Measurements from ENCODE around the gene FRK.

Gene FRK

DNA sequence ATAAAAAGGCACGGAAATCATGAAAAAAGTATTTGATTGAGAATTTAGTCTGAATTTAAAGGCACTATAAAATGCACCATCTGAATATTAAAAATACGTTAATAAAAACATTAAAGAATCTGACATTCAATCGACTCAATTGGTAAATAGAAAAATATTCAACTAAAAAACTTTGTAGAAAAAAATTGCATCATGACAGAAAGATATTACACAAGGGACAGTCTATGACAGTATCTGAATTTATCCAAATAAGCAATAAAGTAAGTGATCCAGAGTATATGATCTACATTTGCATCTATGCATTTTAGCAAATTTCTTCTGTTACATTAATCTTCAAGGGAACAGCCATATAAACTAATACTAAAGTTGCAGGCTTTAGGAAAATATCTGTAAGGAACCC is 9.4 kb downstream of the FRK start:
- Histone ChIP-seq H3K9ac (ENCODE audit: low read depth, low read length, poor library complexity) (no peak overlapping the region), H3K79me1 (ENCODE audit: low read depth, low read length) (no peaks in the 10 kb centered on the region), H2AK5ac (ENCODE audit: low read depth, low read length) (no peak overlapping the region), H4K8ac (ENCODE audit: low read depth, low read length) (no peak overlapping the region), H3K4ac (ENCODE audit: low read length) (no peak overlapping the region), H3K4me2 (ENCODE audit: insufficient read depth, low read length, poor library complexity, severe bottlenecking) (no peak overlapping the region), H3K23ac (ENCODE audit: low read depth, low read length, poor library complexity) (no peak overlapping the region), H2BK15ac (ENCODE audit: low read length) (no peak overlapping the region), H4K91ac (ENCODE audit: low read depth, low read length, poor library complexity) (no peak overlapping the region), H2BK5ac (ENCODE audit: low read length) (no peak overlapping the region), H3K4me1 (ENCODE audit: control insufficient read depth in 2 of 2, insufficient read depth in 1 of 2, low read depth in 1 of 2, low read length in 2 of 2) (no peaks in the 10 kb centered on the region), H3K27ac (replicated peaks; ENCODE audit: low read length) (no peak overlapping the region), H2BK12ac (ENCODE audit: low read length) (no peak overlapping the region), H3K9me3 (replicated peaks in 1 of 2; ENCODE audit: control insufficient read depth in 2 of 2, insufficient read depth in 1 of 2, low read depth in 1 of 2, low read length in 2 of 2) (no peaks in the 10 kb centered on the region), H3K4me3 (ENCODE audit: low read length in 2 of 2) (no peak overlapping the region), H2AFZ (ENCODE audit: low read length) (no peak overlapping the region), H2BK120ac (ENCODE audit: low read depth, low read length) (no peak overlapping the region), H3K27me3 (ENCODE audit: control insufficient read depth in 3 of 3, insufficient read depth in 3 of 3, low read depth in 1 of 3, low read length in 3 of 3) (no peaks in the 10 kb centered on the region), H3K36me3 (replicated peaks in 1 of 2; ENCODE audit: control insufficient read depth in 2 of 2, insufficient read depth in 2 of 2, low read length in 2 of 2) (no peaks in the 10 kb centered on the region), H3K18ac (ENCODE audit: low read length) (no peak overlapping the region), H3K14ac (ENCODE audit: low read length) (no peak overlapping the region)
- no CpG with 5 or more reads among the region's 3 CpGs for WGBS, 2 donors (ENCODE audit: extremely low coverage in 2 of 2, insufficient read length in 2 of 2, insufficient replicate concordance in 1 of 2)
- DNase-seq (ENCODE audit: low spot score) = no peak

DNA sequence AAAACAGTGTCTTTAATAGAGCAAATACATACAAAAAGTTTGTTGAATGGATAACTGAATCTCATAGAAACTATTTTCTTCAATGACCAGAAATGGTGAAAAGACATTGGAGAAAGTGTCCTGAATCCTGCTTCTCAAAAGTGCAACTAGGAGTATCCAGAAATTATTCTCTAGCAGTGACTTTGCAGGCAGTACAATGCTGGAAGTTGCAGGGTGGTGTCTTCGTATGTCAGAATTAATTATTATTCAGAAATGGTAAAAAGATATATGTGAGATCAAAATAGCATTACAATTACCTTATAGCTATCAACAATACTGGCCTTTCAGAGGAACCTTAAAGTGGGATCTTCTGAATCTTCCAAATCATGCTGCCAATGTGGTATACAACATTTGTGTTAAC is 10.0 kb downstream of the FRK start:
- Histone ChIP-seq H3K4me3 (ENCODE audit: low read length in 2 of 2) (no peak overlapping the region), H2AK5ac (ENCODE audit: low read depth, low read length) (no peak overlapping the region), H3K18ac (ENCODE audit: low read length) (no peak overlapping the region), H3K9ac (ENCODE audit: low read depth, low read length, poor library complexity) (no peak overlapping the region), H4K8ac (ENCODE audit: low read depth, low read length) (no peak overlapping the region), H3K4me2 (ENCODE audit: insufficient read depth, low read length, poor library complexity, severe bottlenecking) (no peak overlapping the region), H2BK120ac (ENCODE audit: low read depth, low read length) (no peak overlapping the region), H4K91ac (ENCODE audit: low read depth, low read length, poor library complexity) (no peak overlapping the region), H3K14ac (ENCODE audit: low read length) (no peak overlapping the region), H3K27ac (replicated peaks; ENCODE audit: low read length) (no peak overlapping the region), H3K9me3 (replicated peaks in 1 of 2; ENCODE audit: control insufficient read depth in 2 of 2, insufficient read depth in 1 of 2, low read depth in 1 of 2, low read length in 2 of 2) (no peaks in the 10 kb centered on the region), H3K36me3 (replicated peaks in 1 of 2; ENCODE audit: control insufficient read depth in 2 of 2, insufficient read depth in 2 of 2, low read length in 2 of 2) (no peaks in the 10 kb centered on the region), H2BK5ac (ENCODE audit: low read length) (no peak overlapping the region), H2AFZ (ENCODE audit: low read length) (no peak overlapping the region), H2BK15ac (ENCODE audit: low read length) (no peak overlapping the region), H3K23ac (ENCODE audit: low read depth, low read length, poor library complexity) (no peak overlapping the region), H3K27me3 (ENCODE audit: control insufficient read depth in 3 of 3, insufficient read depth in 3 of 3, low read depth in 1 of 3, low read length in 3 of 3) (no peaks in the 10 kb centered on the region), H3K4ac (ENCODE audit: low read length) (no peak overlapping the region), H3K79me1 (ENCODE audit: low read depth, low read length) (no peaks in the 10 kb centered on the region), H2BK12ac (ENCODE audit: low read length) (no peak overlapping the region), H3K4me1 (ENCODE audit: control insufficient read depth in 2 of 2, insufficient read depth in 1 of 2, low read depth in 1 of 2, low read length in 2 of 2) (no peaks in the 10 kb centered on the region)
- DNase-seq (ENCODE audit: low spot score) = no peak
- no CpG with 5 or more reads among the region's 1 CpG for WGBS, 2 donors (ENCODE audit: extremely low coverage in 2 of 2, insufficient read length in 2 of 2, insufficient replicate concordance in 1 of 2)

DNA sequence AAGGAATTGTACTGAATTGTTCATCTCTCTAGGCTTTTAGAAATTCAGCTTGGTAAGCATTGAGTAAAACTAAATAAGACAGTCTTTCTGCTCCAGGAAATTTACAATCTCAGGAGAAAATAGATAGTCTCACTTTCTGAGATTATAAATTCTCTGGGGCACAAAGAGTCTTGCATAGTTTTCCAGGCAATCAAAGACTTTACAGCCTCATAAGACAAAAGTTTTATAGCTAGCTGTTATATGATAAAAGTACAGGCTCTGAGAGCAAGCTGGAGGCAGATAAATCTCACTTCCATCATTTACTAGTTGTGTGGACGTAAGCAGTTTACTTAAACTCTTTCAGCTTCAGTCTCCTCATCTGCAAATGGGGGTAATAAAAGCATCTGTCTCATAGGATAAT is 11.4 kb downstream of the FRK start:
- Histone ChIP-seq H3K23ac (ENCODE audit: low read depth, low read length, poor library complexity) (no peak overlapping the region), H3K27me3 (ENCODE audit: control insufficient read depth in 3 of 3, insufficient read depth in 3 of 3, low read depth in 1 of 3, low read length in 3 of 3) (no peaks in the 10 kb centered on the region), H3K79me1 (ENCODE audit: low read depth, low read length) (no peaks in the 10 kb centered on the region), H4K91ac (ENCODE audit: low read depth, low read length, poor library complexity) (no peak overlapping the region), H3K9ac (ENCODE audit: low read depth, low read length, poor library complexity) (no peak overlapping the region), H3K4ac (ENCODE audit: low read length) (no peak overlapping the region), H4K8ac (ENCODE audit: low read depth, low read length) (no peak overlapping the region), H3K4me3 (ENCODE audit: low read length in 2 of 2) (no peak overlapping the region), H3K27ac (replicated peaks; ENCODE audit: low read length) (no peak overlapping the region), H2BK5ac (ENCODE audit: low read length) (no peak overlapping the region), H3K14ac (ENCODE audit: low read length) (no peak overlapping the region), H2AFZ (ENCODE audit: low read length) (no peak overlapping the region), H3K18ac (ENCODE audit: low read length) (no peak overlapping the region), H2BK12ac (ENCODE audit: low read length) (no peak overlapping the region), H3K4me1 (ENCODE audit: control insufficient read depth in 2 of 2, insufficient read depth in 1 of 2, low read depth in 1 of 2, low read length in 2 of 2) (no peaks in the 10 kb centered on the region), H2BK120ac (ENCODE audit: low read depth, low read length) (no peak overlapping the region), H2BK15ac (ENCODE audit: low read length) (no peak overlapping the region), H3K36me3 (replicated peaks in 1 of 2; ENCODE audit: control insufficient read depth in 2 of 2, insufficient read depth in 2 of 2, low read length in 2 of 2) (no peaks in the 10 kb centered on the region), H3K9me3 (replicated peaks in 1 of 2; ENCODE audit: control insufficient read depth in 2 of 2, insufficient read depth in 1 of 2, low read depth in 1 of 2, low read length in 2 of 2) (no peaks in the 10 kb centered on the region), H2AK5ac (ENCODE audit: low read depth, low read length) (no peak overlapping the region), H3K4me2 (ENCODE audit: insufficient read depth, low read length, poor library complexity, severe bottlenecking) (no peak overlapping the region)
- whole genome bisulfite sequencing, 2 donors (ENCODE audit: extremely low coverage in 2 of 2, insufficient read length in 2 of 2, insufficient replicate concordance in 1 of 2) = no CpG with 5 or more reads among the region's 1 CpG
- DNase-seq (ENCODE audit: low spot score) = no peak

DNA sequence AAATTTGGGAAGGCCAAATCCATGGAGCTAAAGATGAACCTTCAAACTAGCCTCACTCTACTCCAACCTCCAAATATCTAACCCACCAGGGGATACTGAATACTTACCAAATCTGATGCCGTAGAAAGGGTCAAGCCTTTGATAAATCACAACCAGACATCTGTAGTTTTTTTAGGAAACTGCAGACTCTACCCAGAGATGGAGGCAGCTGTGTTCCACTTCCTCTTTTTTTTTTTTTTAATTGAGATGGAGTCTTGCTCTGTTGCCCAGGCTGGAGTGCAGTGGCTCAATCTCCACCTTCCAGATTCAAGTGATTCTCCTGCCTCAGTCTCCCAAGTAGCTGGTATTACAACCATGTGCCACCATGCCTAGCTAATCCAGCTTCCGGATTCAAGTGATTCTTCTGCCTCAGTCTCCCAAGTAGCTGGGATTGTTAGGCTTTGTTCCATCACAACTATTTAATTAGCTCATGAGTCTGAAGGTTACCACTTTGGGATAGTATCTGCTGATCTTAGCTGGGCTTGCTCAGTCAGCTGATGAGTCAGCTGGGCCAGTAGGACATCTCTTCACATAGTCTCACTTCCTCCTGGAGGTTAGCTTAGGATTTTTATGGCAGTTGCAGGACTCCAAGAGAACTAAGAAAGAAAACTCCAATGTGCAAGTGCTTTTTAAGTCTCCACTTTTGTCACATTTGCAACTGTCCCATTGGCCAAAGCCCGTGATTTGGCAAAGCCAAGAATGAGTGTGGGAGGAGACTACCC is 13.3 kb downstream of the FRK start:
- no peak overlapping the region for H3K4me3 ChIP-seq (ENCODE audit: low read length in 2 of 2)
- H4K8ac ChIP-seq (ENCODE audit: low read depth, low read length) = no peak overlapping the region
- no peak overlapping the region for H3K23ac ChIP-seq (ENCODE audit: low read depth, low read length, poor library complexity)
- DNase-seq (ENCODE audit: low spot score) = no peak
- no peaks in the 10 kb centered on the region for H3K9me3 ChIP-seq (replicated peaks in 1 of 2; ENCODE audit: control insufficient read depth in 2 of 2, insufficient read depth in 1 of 2, low read depth in 1 of 2, low read length in 2 of 2)
- no peak overlapping the region for H2BK12ac ChIP-seq (ENCODE audit: low read length)
- no peak overlapping the region for H3K4ac ChIP-seq (ENCODE audit: low read length)
- H2BK15ac ChIP-seq (ENCODE audit: low read length) = no peak overlapping the region
- H3K79me1 ChIP-seq (ENCODE audit: low read depth, low read length) = no peaks in the 10 kb centered on the region
- no peak overlapping the region for H3K9ac ChIP-seq (ENCODE audit: low read depth, low read length, poor library complexity)
- H3K18ac ChIP-seq (ENCODE audit: low read length) = no peak overlapping the region
- H2AK5ac ChIP-seq (ENCODE audit: low read depth, low read length) = no peak overlapping the region
- WGBS, 2 donors (ENCODE audit: extremely low coverage in 2 of 2, insufficient read length in 2 of 2, insufficient replicate concordance in 1 of 2) = no CpG with 5 or more reads among the region's 3 CpGs
- no peaks in the 10 kb centered on the region for H3K36me3 ChIP-seq (replicated peaks in 1 of 2; ENCODE audit: control insufficient read depth in 2 of 2, insufficient read depth in 2 of 2, low read length in 2 of 2)
- no peak overlapping the region for H3K27ac ChIP-seq (replicated peaks; ENCODE audit: low read length)
- H2BK120ac ChIP-seq (ENCODE audit: low read depth, low read length) = no peak overlapping the region
- no peak overlapping the region for H3K14ac ChIP-seq (ENCODE audit: low read length)
- no peak overlapping the region for H2BK5ac ChIP-seq (ENCODE audit: low read length)
- no peak overlapping the region for H4K91ac ChIP-seq (ENCODE audit: low read depth, low read length, poor library complexity)
- no peak overlapping the region for H3K4me2 ChIP-seq (ENCODE audit: insufficient read depth, low read length, poor library complexity, severe bottlenecking)
- no peak overlapping the region for H2AFZ ChIP-seq (ENCODE audit: low read length)
- H3K27me3 ChIP-seq (ENCODE audit: control insufficient read depth in 3 of 3, insufficient read depth in 3 of 3, low read depth in 1 of 3, low read length in 3 of 3) = no peaks in the 10 kb centered on the region
- H3K4me1 ChIP-seq (ENCODE audit: control insufficient read depth in 2 of 2, insufficient read depth in 1 of 2, low read depth in 1 of 2, low read length in 2 of 2) = no peaks in the 10 kb centered on the region
